Measurements from ENCODE around the gene GGACT. TPM values are rescaled to one million over a fixed set of nuclear protein-coding genes. Genes with fewer than 3 reads are reported as not detected.

GGACT gene
- total and polyA plus RNA-seq, 2 experiments from 2014 or later, result 0.24 to 1.0 TPM

DNA sequence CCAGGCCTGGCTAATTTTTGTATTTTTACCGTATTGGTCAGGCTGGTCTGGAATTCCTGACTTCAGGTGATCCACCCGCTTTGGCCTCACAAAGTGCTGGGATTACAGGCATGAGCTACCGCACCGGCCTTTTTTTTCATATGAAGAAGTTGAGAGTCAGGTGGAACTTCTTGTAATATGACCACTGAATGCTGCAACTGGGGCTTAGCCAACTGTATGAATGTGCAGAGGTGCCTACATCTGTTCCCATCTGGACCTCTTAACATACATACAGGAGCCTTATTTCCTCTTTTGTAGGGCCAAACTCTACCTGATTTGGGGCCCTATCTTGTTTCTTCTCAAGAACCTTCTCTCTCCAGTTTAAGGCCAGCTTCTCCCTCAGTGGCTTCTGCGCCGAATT lies 11.9 kb upstream of the GGACT start (continued):
- TF ChIP-seq, protein P1, sequence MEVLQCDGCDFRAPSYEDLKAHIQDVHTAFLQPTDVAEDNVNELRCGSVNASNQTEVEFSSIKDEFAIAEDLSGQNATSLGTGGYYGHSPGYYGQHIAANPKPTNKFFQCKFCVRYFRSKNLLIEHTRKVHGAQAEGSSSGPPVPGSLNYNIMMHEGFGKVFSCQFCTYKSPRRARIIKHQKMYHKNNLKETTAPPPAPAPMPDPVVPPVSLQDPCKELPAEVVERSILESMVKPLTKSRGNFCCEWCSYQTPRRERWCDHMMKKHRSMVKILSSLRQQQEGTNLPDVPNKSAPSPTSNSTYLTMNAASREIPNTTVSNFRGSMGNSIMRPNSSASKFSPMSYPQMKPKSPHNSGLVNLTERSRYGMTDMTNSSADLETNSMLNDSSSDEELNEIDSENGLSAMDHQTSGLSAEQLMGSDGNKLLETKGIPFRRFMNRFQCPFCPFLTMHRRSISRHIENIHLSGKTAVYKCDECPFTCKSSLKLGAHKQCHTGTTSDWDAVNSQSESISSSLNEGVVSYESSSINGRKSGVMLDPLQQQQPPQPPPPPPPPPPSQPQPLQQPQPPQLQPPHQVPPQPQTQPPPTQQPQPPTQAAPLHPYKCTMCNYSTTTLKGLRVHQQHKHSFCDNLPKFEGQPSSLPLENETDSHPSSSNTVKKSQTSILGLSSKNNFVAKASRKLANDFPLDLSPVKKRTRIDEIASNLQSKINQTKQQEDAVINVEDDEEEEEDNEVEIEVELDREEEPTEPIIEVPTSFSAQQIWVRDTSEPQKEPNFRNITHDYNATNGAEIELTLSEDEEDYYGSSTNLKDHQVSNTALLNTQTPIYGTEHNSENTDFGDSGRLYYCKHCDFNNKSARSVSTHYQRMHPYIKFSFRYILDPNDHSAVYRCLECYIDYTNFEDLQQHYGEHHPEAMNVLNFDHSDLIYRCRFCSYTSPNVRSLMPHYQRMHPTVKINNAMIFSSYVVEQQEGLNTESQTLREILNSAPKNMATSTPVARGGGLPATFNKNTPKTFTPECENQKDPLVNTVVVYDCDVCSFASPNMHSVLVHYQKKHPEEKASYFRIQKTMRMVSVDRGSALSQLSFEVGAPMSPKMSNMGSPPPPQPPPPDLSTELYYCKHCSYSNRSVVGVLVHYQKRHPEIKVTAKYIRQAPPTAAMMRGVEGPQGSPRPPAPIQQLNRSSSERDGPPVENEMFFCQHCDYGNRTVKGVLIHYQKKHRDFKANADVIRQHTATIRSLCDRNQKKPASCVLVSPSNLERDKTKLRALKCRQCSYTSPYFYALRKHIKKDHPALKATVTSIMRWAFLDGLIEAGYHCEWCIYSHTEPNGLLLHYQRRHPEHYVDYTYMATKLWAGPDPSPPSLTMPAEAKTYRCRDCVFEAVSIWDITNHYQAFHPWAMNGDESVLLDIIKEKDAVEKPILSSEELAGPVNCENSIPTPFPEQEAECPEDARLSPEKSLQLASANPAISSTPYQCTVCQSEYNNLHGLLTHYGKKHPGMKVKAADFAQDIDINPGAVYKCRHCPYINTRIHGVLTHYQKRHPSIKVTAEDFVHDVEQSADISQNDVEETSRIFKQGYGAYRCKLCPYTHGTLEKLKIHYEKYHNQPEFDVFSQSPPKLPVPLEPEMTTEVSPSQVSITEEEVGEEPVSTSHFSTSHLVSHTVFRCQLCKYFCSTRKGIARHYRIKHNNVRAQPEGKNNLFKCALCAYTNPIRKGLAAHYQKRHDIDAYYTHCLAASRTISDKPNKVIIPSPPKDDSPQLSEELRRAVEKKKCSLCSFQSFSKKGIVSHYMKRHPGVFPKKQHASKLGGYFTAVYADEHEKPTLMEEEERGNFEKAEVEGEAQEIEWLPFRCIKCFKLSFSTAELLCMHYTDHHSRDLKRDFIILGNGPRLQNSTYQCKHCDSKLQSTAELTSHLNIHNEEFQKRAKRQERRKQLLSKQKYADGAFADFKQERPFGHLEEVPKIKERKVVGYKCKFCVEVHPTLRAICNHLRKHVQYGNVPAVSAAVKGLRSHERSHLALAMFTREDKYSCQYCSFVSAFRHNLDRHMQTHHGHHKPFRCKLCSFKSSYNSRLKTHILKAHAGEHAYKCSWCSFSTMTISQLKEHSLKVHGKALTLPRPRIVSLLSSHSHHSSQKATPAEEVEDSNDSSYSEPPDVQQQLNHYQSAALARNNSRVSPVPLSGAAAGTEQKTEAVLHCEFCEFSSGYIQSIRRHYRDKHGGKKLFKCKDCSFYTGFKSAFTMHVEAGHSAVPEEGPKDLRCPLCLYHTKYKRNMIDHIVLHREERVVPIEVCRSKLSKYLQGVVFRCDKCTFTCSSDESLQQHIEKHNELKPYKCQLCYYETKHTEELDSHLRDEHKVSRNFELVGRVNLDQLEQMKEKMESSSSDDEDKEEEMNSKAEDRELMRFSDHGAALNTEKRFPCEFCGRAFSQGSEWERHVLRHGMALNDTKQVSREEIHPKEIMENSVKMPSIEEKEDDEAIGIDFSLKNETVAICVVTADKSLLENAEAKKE (CRISPR knock-in tag; IDR thresholded peaks at IDR 0.05), result no peak

DNA sequence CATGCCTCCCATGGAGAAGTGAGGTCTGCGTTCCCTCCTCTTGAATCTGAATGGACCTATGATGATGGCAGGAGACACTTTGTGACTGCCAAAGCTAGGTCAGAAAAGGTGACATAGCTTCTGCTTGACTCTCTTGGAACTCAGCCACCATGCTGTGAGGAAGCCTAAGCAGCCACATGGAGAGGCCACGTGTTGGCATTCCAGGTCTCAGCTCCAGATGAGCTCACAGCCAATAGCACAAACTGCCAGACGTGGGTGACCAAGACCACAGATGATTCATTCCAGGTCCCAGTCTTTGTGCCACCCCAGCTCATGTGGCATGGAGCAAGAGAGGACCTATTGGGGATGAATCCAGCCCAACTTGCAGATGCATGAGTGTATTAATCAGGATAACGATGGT lies 8.7 kb upstream of the GGACT start:
- Histone ChIP-seq H3K27me3 (ENCODE audit: insufficient read depth) (no peaks in the 10 kb centered on the region), H3K4me3 (no peak overlapping the region), H2AFZ (no peak overlapping the region), H3K9me2 (ENCODE audit: insufficient read depth) (no peaks in the 10 kb centered on the region), H3K36me3 (ENCODE audit: insufficient read depth) (no peaks in the 10 kb centered on the region), H3K79me2 (replicated peaks; ENCODE audit: insufficient read depth) (no peaks in the 10 kb centered on the region), H3K4me2 (no peak overlapping the region), H3F3A (replicated peaks; ENCODE audit: low read depth) (0 out of 2 replicates have a peak, but pooled peaks cover 2% of the 10 kb centered on the region), H3K4me1 (ENCODE audit: insufficient read depth) (no peaks in the 10 kb centered on the region), H4K20me1 (replicated peaks; ENCODE audit: insufficient read depth) (no peaks in the 10 kb centered on the region), H3K27ac (ENCODE audit: low read depth) (no peak overlapping the region)
- TF ChIP-seq, protein P2, sequence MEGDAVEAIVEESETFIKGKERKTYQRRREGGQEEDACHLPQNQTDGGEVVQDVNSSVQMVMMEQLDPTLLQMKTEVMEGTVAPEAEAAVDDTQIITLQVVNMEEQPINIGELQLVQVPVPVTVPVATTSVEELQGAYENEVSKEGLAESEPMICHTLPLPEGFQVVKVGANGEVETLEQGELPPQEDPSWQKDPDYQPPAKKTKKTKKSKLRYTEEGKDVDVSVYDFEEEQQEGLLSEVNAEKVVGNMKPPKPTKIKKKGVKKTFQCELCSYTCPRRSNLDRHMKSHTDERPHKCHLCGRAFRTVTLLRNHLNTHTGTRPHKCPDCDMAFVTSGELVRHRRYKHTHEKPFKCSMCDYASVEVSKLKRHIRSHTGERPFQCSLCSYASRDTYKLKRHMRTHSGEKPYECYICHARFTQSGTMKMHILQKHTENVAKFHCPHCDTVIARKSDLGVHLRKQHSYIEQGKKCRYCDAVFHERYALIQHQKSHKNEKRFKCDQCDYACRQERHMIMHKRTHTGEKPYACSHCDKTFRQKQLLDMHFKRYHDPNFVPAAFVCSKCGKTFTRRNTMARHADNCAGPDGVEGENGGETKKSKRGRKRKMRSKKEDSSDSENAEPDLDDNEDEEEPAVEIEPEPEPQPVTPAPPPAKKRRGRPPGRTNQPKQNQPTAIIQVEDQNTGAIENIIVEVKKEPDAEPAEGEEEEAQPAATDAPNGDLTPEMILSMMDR (conservative IDR thresholded peaks at IDR 0.05; ENCODE audit: low read depth in 2 of 2), result no peak
- no peak for TF ChIP-seq ZNF331 (CRISPR knock-in tag; IDR thresholded peaks at IDR 0.05; ENCODE audit: low read depth)
- no peak for TF ChIP-seq JUNB (IDR thresholded peaks at IDR 0.05; ENCODE audit: unreplicated experiment)
- TF ChIP-seq, protein P3, sequence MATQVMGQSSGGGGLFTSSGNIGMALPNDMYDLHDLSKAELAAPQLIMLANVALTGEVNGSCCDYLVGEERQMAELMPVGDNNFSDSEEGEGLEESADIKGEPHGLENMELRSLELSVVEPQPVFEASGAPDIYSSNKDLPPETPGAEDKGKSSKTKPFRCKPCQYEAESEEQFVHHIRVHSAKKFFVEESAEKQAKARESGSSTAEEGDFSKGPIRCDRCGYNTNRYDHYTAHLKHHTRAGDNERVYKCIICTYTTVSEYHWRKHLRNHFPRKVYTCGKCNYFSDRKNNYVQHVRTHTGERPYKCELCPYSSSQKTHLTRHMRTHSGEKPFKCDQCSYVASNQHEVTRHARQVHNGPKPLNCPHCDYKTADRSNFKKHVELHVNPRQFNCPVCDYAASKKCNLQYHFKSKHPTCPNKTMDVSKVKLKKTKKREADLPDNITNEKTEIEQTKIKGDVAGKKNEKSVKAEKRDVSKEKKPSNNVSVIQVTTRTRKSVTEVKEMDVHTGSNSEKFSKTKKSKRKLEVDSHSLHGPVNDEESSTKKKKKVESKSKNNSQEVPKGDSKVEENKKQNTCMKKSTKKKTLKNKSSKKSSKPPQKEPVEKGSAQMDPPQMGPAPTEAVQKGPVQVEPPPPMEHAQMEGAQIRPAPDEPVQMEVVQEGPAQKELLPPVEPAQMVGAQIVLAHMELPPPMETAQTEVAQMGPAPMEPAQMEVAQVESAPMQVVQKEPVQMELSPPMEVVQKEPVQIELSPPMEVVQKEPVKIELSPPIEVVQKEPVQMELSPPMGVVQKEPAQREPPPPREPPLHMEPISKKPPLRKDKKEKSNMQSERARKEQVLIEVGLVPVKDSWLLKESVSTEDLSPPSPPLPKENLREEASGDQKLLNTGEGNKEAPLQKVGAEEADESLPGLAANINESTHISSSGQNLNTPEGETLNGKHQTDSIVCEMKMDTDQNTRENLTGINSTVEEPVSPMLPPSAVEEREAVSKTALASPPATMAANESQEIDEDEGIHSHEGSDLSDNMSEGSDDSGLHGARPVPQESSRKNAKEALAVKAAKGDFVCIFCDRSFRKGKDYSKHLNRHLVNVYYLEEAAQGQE (IDR thresholded peaks at IDR 0.05; ENCODE audit: unreplicated experiment), result no peak
- TF ChIP-seq, protein P4, sequence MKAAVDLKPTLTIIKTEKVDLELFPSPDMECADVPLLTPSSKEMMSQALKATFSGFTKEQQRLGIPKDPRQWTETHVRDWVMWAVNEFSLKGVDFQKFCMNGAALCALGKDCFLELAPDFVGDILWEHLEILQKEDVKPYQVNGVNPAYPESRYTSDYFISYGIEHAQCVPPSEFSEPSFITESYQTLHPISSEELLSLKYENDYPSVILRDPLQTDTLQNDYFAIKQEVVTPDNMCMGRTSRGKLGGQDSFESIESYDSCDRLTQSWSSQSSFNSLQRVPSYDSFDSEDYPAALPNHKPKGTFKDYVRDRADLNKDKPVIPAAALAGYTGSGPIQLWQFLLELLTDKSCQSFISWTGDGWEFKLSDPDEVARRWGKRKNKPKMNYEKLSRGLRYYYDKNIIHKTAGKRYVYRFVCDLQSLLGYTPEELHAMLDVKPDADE (IDR thresholded peaks at IDR 0.05), result no peak
- no peak for TF ChIP-seq STAT1 (IDR thresholded peaks at IDR 0.05; ENCODE audit: unreplicated experiment)
- ATAC-seq (no peak), DNase-seq (ENCODE audit: low spot score) (no peak)
- Mint-ChIP-seq H3K4me3 (no peak overlapping the region), H3K9me3 (no peaks in the 10 kb centered on the region; the same call in 2 of the 3 replicates), H3K27ac (no peak overlapping the region), H3K36me3 (ENCODE audit: low read depth) (no peaks in the 10 kb centered on the region), H3K27me3 (ENCODE audit: insufficient read depth, low read depth, poor library complexity) (no peaks in the 10 kb centered on the region), H3K4me1 (peaks cover 8% of the 10 kb centered on the region; the same call in 2 of the 3 replicates)

Data from GM23338 (cell line).